Sciatic nerve (tissue), 2 donors: Measurements from ENCODE around the gene C5orf34. TPM values are rescaled to one million over a fixed set of nuclear protein-coding genes. Genes with fewer than 3 reads are reported as not detected.
"Not testable (repeated sequence)": the region's sequence is repeated elsewhere in the genome, so short reads cannot be mapped to it uniquely, and the experiment has no call there.

Experiments
- ATAC-seq: fragments of 200-7000 bp; cut with Tn5 transposase; one replicate; pipeline ENCODE4 v1.9.1; 2020; ENCODE audit warnings: mild to moderate bottlenecking, moderate library complexity
- DNase-seq: peaks from one replicate; pipeline ENCODE4 v3.0.0-alpha.2; 2020; ENCODE audit warnings: low spot score
- intact Hi-C: fragments of 100-400 bp; cut with DNase I; formaldehyde crosslinking; loops from one replicate; pipeline ENCODE4 v1.14.2; 2022
- total RNA-seq: library from RNA; stranded (reverse); fragmentation: NEBNext Ultra II Directional; extraction: Animal tissue kit (Norgen Biotek cat#: 25700); gene quantifications from one replicate; pipeline ENCODE4 v1.2.1, GENCODE V29; 2021
- donor health status: DM: no; HTN: no; CAD: no.
- donor health status: DM: no; HTN: no; CAD: no.

Gene C5orf34
- total RNA-seq, 1 donor from 2014 or later: 1.5 TPM

- intact Hi-C loops: no loop called here
- no peak for ATAC-seq
- no peak for DNase-seq
These were observed 53.9 kb downstream of the C5orf34 start for GRCh38 chr5:43461066-43461465.

- no peak for DNase-seq
- intact Hi-C loops: no loop called here
- ATAC-seq: no peak
These were observed 58.4 kb downstream of the C5orf34 start for GRCh38 chr5:43456556-43456955.

- ATAC-seq, intact Hi-C loops, DNase-seq: not testable (repeated sequence)
These were observed 73.4 kb downstream of the C5orf34 start for GRCh38 chr5:43441575-43441974.

- DNase-seq (no peak), ATAC-seq (no peak)
- intact Hi-C loops: no loop called here
These were observed 77.8 kb downstream of the C5orf34 start for GRCh38 chr5:43437062-43437660.

Other genes starting within 250 kb of the C5orf34 start
- 115 TPM for gene HMGCS1, start 201.7 kb downstream of the C5orf34 start, total RNA-seq
- 10.4 TPM for gene CCL28, start 102.8 kb downstream of the C5orf34 start, total RNA-seq
- 12.1 TPM for gene TMEM267, start 31.3 kb downstream of the C5orf34 start, total RNA-seq
- 64.1 TPM for gene PAIP1, start 41.9 kb upstream of the C5orf34 start, total RNA-seq
- 38.1 TPM for gene NNT, start 88.0 kb upstream of the C5orf34 start, total RNA-seq